ENCODE data around the gene TBC1D4.

Gene TBC1D4

DNA sequence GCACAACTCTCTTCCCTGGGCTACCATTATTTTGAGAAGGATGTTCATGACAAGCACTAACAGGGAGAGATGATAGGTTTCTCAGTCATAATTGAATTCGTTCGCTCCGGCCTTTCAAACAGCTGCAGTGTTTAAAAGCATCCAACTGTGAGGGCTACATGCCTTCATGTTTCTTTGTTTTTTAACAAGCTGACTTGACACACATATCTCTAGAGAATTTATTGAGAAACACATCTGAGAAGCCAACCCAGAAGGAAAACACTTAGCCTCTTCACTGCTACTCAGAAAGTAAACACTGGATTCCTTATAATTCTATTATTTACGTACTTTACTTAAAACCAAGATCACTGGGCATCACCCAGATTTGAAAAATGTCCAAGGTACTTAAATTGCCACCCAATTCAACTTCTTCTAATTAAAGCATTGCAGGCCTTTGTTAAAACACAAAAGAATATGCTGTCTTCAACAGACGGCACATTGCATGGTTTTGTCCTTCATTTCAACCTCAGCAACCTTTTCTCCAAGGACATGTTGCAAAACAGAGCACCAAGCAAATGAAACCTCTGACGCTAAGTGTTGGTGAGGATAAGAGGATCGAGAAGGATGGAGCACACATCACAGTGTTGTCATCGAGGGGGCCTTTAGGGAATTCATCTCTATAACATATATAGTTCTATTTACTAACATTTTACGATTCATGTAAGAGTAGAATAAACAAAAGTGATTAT, 75.8 kb downstream of the TBC1D4 start:
- peak; percentile 53 for DNase-seq (ENCODE audit: extremely low spot score)
- ChIA-PET POLR2A (no interaction called here), CTCF (interaction anchor here (1.1 kb wide), 1 partner anchor 76 kb away, joined by 4 read pairs; the partner anchor contains the start of gene TBC1D4)
- TF ChIP-seq HDGF (IDR thresholded peaks at IDR 0.05; ENCODE audit: borderline replicate concordance) (no peak), ZNF384 (IDR thresholded peaks at IDR 0.05) (no peak), SP1 (IDR thresholded peaks at IDR 0.05) (no peak), FOXA1 (IDR thresholded peaks at IDR 0.05) (peak; percentile 61; the same call in 1 of the 2 replicates), LEF1 (IDR thresholded peaks at IDR 0.05; ENCODE audit: borderline replicate concordance) (0 out of 2 replicates have a peak, but pooled peaks have one; percentile 69), ARNT (IDR thresholded peaks at IDR 0.05) (peak; percentile 84; the same call in 1 of the 2 replicates), FOXK2 (IDR thresholded peaks at IDR 0.05) (peak; percentile 84), TARDBP (IDR thresholded peaks at IDR 0.05) (no peak), L3MBTL2 (conservative IDR thresholded peaks at IDR 0.05) (peak; percentile 32; the same call in 1 of the 2 replicates), SUZ12 (IDR thresholded peaks at IDR 0.05) (no peak), NFRKB (IDR thresholded peaks at IDR 0.05) (no peak), ELF4 (IDR thresholded peaks at IDR 0.05) (no peak), FOXM1 (IDR thresholded peaks at IDR 0.05; ENCODE audit: borderline replicate concordance) (peak; percentile 40; the same call in 1 of the 2 replicates), CTBP1 (IDR thresholded peaks at IDR 0.05; ENCODE audit: borderline replicate concordance) (peak; percentile 86), BHLHE40 (IDR thresholded peaks at IDR 0.05; ENCODE audit: borderline replicate concordance) (no peak)
- TF ChIP-seq, protein P1, sequence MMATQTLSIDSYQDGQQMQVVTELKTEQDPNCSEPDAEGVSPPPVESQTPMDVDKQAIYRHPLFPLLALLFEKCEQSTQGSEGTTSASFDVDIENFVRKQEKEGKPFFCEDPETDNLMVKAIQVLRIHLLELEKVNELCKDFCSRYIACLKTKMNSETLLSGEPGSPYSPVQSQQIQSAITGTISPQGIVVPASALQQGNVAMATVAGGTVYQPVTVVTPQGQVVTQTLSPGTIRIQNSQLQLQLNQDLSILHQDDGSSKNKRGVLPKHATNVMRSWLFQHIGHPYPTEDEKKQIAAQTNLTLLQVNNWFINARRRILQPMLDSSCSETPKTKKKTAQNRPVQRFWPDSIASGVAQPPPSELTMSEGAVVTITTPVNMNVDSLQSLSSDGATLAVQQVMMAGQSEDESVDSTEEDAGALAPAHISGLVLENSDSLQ (IDR thresholded peaks at IDR 0.05), result peak; percentile 87

- CTCF ChIA-PET, result interaction anchor here (0.7 kb wide), 1 partner anchor 27 kb away, joined by 3 read pairs; no protein-coding TSS in a partner anchor
- TF ChIP-seq SP1 (IDR thresholded peaks at IDR 0.05), result no peak
- TF ChIP-seq HDGF (IDR thresholded peaks at IDR 0.05; ENCODE audit: borderline replicate concordance), result no peak
- TF ChIP-seq NFRKB (IDR thresholded peaks at IDR 0.05), result no peak
- no peak for TF ChIP-seq L3MBTL2 (conservative IDR thresholded peaks at IDR 0.05)
- no peak for TF ChIP-seq ELF4 (IDR thresholded peaks at IDR 0.05)
- no peak for TF ChIP-seq FOXK2 (IDR thresholded peaks at IDR 0.05)
- TF ChIP-seq, protein P1 (IDR thresholded peaks at IDR 0.05), result no peak
- TF ChIP-seq ARNT (IDR thresholded peaks at IDR 0.05), result no peak
- no peak for TF ChIP-seq ZNF384 (IDR thresholded peaks at IDR 0.05)
- no peak for TF ChIP-seq BHLHE40 (IDR thresholded peaks at IDR 0.05; ENCODE audit: borderline replicate concordance)
- no peak for TF ChIP-seq TARDBP (IDR thresholded peaks at IDR 0.05)
- TF ChIP-seq CTBP1 (IDR thresholded peaks at IDR 0.05; ENCODE audit: borderline replicate concordance), result no peak
- no peak for TF ChIP-seq SUZ12 (IDR thresholded peaks at IDR 0.05)
- TF ChIP-seq FOXA1 (IDR thresholded peaks at IDR 0.05), result no peak
- TF ChIP-seq FOXM1 (IDR thresholded peaks at IDR 0.05; ENCODE audit: borderline replicate concordance), result no peak
- TF ChIP-seq LEF1 (IDR thresholded peaks at IDR 0.05; ENCODE audit: borderline replicate concordance), result no peak
- POLR2A ChIA-PET, result no interaction called here
- DNase-seq (ENCODE audit: extremely low spot score), result no peak
Observed at GRCh38 chr13:75404726-75405125, 77.2 kb downstream of the TBC1D4 start.

DNA sequence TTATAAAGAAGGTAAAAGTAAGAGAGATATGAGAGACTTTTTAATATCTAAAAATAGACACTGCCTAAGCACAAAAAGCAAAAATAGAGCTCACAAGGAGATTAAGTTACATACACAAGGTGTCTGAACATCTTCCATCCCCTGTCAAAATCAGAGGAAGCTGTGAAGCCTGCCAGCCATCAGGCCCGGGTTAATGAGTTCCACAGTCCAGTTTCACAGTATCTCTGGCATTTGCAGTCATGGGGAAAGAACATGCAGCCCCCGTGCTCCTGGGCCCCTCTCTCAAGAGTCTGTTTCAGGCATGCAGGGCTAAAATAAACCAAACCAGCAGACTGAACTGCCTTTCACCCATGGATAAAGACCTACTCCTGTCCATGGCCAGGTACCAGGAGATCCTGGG, 79.2 kb downstream of the TBC1D4 start:
- POLR2A ChIA-PET, result no interaction called here
- CTCF ChIA-PET, result interaction anchor here (0.7 to 3.4 kb wide), 4 partner anchors 12 to 91 kb away, joined by 3 to 16 read pairs (median 9); partner anchors contain the start of gene TBC1D4
- DNase-seq (ENCODE audit: extremely low spot score), result no peak
- TF ChIP-seq FOXA1 (IDR thresholded peaks at IDR 0.05), result no peak
- no peak for TF ChIP-seq HDGF (IDR thresholded peaks at IDR 0.05; ENCODE audit: borderline replicate concordance)
- TF ChIP-seq LEF1 (IDR thresholded peaks at IDR 0.05; ENCODE audit: borderline replicate concordance), result no peak
- TF ChIP-seq FOXK2 (IDR thresholded peaks at IDR 0.05), result no peak
- TF ChIP-seq L3MBTL2 (conservative IDR thresholded peaks at IDR 0.05), result no peak
- TF ChIP-seq TARDBP (IDR thresholded peaks at IDR 0.05), result no peak
- TF ChIP-seq, protein P1 (IDR thresholded peaks at IDR 0.05), result no peak
- no peak for TF ChIP-seq SUZ12 (IDR thresholded peaks at IDR 0.05)
- no peak for TF ChIP-seq SP1 (IDR thresholded peaks at IDR 0.05)
- no peak for TF ChIP-seq BHLHE40 (IDR thresholded peaks at IDR 0.05; ENCODE audit: borderline replicate concordance)
- no peak for TF ChIP-seq FOXM1 (IDR thresholded peaks at IDR 0.05; ENCODE audit: borderline replicate concordance)
- no peak for TF ChIP-seq ARNT (IDR thresholded peaks at IDR 0.05)
- no peak for TF ChIP-seq ZNF384 (IDR thresholded peaks at IDR 0.05)
- TF ChIP-seq ELF4 (IDR thresholded peaks at IDR 0.05), result no peak

- POLR2A ChIA-PET, result interaction anchor here (1.2 kb wide), 1 partner anchor 15 kb away, joined by 3 read pairs; no protein-coding TSS in a partner anchor
- TF ChIP-seq FOXA1 (IDR thresholded peaks at IDR 0.05), result no peak
- no peak for TF ChIP-seq LEF1 (IDR thresholded peaks at IDR 0.05; ENCODE audit: borderline replicate concordance)
- TF ChIP-seq TARDBP (IDR thresholded peaks at IDR 0.05), result no peak
- TF ChIP-seq ARNT (IDR thresholded peaks at IDR 0.05), result no peak
- no peak for TF ChIP-seq FOXM1 (IDR thresholded peaks at IDR 0.05; ENCODE audit: borderline replicate concordance)
- no peak for TF ChIP-seq HDGF (IDR thresholded peaks at IDR 0.05; ENCODE audit: borderline replicate concordance)
- TF ChIP-seq ZNF384 (IDR thresholded peaks at IDR 0.05), result no peak
- no peak for TF ChIP-seq CTBP1 (IDR thresholded peaks at IDR 0.05; ENCODE audit: borderline replicate concordance)
- no peak for DNase-seq (ENCODE audit: extremely low spot score)
- CTCF ChIA-PET, result interaction anchor here (0.5 to 3.4 kb wide), 5 partner anchors 28 to 82 kb away, joined by 3 to 16 read pairs (median 6); partner anchors contain the start of gene TBC1D4
Observed at GRCh38 chr13:75400775-75401174, 81.2 kb downstream of the TBC1D4 start.

- TF ChIP-seq NFRKB (IDR thresholded peaks at IDR 0.05), result no peak
- TF ChIP-seq SP1 (IDR thresholded peaks at IDR 0.05), result no peak
- no peak for TF ChIP-seq FOXM1 (IDR thresholded peaks at IDR 0.05; ENCODE audit: borderline replicate concordance)
- no peak for TF ChIP-seq SUZ12 (IDR thresholded peaks at IDR 0.05)
- no peak for TF ChIP-seq FOXK2 (IDR thresholded peaks at IDR 0.05)
- no peak for DNase-seq (ENCODE audit: extremely low spot score)
- ChIA-PET CTCF (no interaction called here), POLR2A (no interaction called here)
Observed at GRCh38 chr13:75399879-75400217, 82.1 kb downstream of the TBC1D4 start.

All from HEK293T (cell line).